BJ (cell line): Measurements from ENCODE around the gene EEF1A2. TPM values are rescaled to one million over a fixed set of nuclear protein-coding genes. Genes with fewer than 3 reads are reported as not detected.

Source experiments
- CTCF ChIA-PET: fragments of 350-600 bp; formaldehyde crosslinking; extraction: SDS; loops from one replicate; lab custom pipeline; 2021; ENCODE audit warnings: antibody characterized with exemption, inconsistent platforms; lab: Yijun Ruan, JAX
- POLR2A ChIA-PET: fragments of 300-600 bp; sonication (Branson Sonifier 250); formaldehyde crosslinking; extraction: SDS; loops from one replicate; lab custom pipeline; 2021; ENCODE audit warnings: antibody characterized with exemption; lab: Charles Lee
- DNase-seq: peaks from one replicate; pipeline ENCODE4 v3.0.0-alpha.2; 2011; ENCODE audit warnings: low read depth
- H3K27me3 ChIP-seq: 2 replicates; pipeline ENCODE4 v1.6.0; 2011; ENCODE audit warnings: low read length; ENCODE audit not compliant: control insufficient read depth, insufficient read depth
- H3K36me3 ChIP-seq: 2 replicates; pipeline ENCODE4 v1.5.1; 2011; ENCODE audit warnings: low read length; ENCODE audit not compliant: control insufficient read depth, insufficient read depth
- H3K4me3 ChIP-seq: 2 replicates; pipeline ENCODE4 v1.5.1; 2011; ENCODE audit warnings: low read depth, mild to moderate bottlenecking, control low read depth, low read length
- CTCF ChIP-seq: IDR thresholded peaks from 2 replicates; pipeline ENCODE4 v1.5.1; 2011; ENCODE audit warnings: low read depth, mild to moderate bottlenecking, control low read depth, inconsistent platforms, low read length, moderate library complexity; ENCODE audit not compliant: insufficient read depth
- polyA plus RNA-seq: library from polyadenylated mRNA; depleted of rRNA; stranded (reverse); fragments of >200 nt; gene quantifications from 2 replicates; pipeline ENCODE4 v1.2.3, GENCODE V29; 2011

EEF1A2 gene
- polyA plus RNA-seq, 1 experiment: 9.4 TPM

- no peak for TF ChIP-seq CTCF
- DNase-seq: no peak
- CTCF ChIA-PET: interaction anchor here (0.6 to 1.1 kb wide), 3 partner anchors 8 to 27 kb away, joined by 3 to 4 read pairs (median 3); no protein-coding TSS in a partner anchor
- H3K27me3 ChIP-seq: peaks cover 21% of the 10 kb centered on the region
- POLR2A ChIA-PET: no interaction called here
- H3K4me3 ChIP-seq: no peak overlapping the region
- no peaks in the 10 kb centered on the region for H3K36me3 ChIP-seq
Measured at GRCh38 chr20:63469019-63469712, 29.7 kb downstream of the EEF1A2 start.

DNA sequence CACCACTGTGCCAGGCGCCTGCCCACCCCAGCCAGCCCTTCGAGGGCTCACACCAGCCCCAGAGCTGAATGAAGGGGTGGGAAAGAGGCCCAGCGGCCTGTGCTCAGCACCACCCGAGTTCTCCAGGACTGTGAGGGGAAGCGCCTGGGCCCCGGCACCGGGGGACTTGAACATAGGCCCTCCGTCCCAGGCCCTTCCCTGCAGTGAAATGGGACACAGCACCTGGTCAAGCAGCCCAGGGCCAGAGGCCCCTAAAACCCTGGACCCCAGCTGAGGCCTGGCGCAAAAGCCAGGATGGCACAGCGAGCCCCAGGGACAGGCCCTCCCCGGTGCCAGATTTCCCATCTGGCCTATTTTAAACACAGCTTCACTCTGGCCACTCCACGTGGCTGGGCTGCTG, 30.5 kb downstream of the EEF1A2 start:
- ChIA-PET POLR2A (no interaction called here), CTCF (interaction anchor here (0.6 to 1.1 kb wide), 3 partner anchors 9 to 28 kb away, joined by 3 to 4 read pairs (median 3); no protein-coding TSS in a partner anchor)
- DNase-seq: no peak
- Histone ChIP-seq H3K4me3 (no peak overlapping the region), H3K27me3 (peaks cover 13% of the 10 kb centered on the region), H3K36me3 (no peaks in the 10 kb centered on the region)
- no peak for TF ChIP-seq CTCF

- TF ChIP-seq CTCF: no peak
- no peaks in the 10 kb centered on the region for H3K36me3 ChIP-seq
- no peak overlapping the region for H3K4me3 ChIP-seq
- DNase-seq: no peak
- CTCF ChIA-PET: no interaction called here
- POLR2A ChIA-PET: no interaction called here
- H3K27me3 ChIP-seq: peaks cover 10% of the 10 kb centered on the region
Measured at GRCh38 chr20:63467294-63468083, 31.4 kb downstream of the EEF1A2 start.

DNA sequence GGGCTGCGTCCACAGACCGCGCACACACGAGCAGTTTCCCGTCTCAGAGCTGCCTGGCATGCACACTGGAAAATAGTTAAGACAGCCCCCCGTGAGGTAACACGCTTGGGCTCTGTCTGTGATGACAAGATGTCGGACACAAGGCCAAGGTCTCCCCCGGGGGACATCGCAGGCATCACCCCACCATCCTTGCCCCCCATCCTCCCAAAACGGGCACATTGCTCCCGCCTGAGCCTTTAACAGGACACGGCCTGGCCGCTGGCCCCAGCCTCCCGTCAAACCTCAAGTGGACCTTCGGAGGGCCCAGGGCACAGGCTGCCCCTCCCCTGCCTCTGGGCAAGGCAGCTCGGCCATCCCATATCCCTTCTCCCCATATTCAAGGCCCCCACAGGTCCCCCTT, 32.0 kb downstream of the EEF1A2 start:
- DNase-seq: no peak
- no peak for TF ChIP-seq CTCF
- Histone ChIP-seq H3K4me3 (no peak overlapping the region), H3K27me3 (peaks cover 7% of the 10 kb centered on the region), H3K36me3 (no peaks in the 10 kb centered on the region)
- ChIA-PET POLR2A (no interaction called here), CTCF (no interaction called here)

DNA sequence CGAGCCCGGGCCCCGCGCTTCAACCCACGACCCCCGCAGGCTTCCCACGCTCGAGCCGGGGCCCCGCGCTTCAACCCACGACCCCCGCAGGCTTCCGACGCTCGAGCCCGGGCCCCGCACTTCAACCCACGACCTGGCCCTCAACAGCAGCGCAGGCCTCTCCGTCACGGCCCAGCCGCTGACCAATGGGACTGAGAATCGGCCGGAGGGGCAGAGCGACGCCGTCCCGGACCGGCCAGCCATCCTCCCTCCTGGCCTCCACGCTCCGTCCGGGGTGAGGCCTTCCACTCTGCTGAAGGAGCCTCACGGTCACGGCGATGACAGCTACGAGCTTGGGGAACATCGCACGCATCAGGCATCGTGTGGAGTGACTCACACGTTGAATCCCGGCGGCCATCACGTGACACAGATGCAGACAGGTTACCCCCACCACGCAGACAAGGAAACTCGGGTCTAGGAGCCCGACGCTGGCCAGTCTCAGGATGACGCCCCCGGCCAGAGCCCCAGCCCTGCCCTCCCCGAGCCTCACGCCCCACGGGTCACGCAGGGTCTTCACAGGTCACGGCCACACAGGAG, 32.5 kb downstream of the EEF1A2 start:
- Histone ChIP-seq H3K36me3 (no peaks in the 10 kb centered on the region), H3K27me3 (peaks cover 7% of the 10 kb centered on the region), H3K4me3 (no peak overlapping the region)
- no peak for TF ChIP-seq CTCF
- ChIA-PET POLR2A (no interaction called here), CTCF (no interaction called here)
- DNase-seq: no peak
